ENCODE measurements around the gene CCDC24. TPM values are rescaled to one million over a fixed set of nuclear protein-coding genes. Genes with fewer than 3 reads are reported as not detected.

CCDC24 gene
- total and polyA plus RNA-seq, 3 donors from 2014 or later: 28.8 to 64.9 (median 31.3) TPM

- Histone ChIP-seq H3K4me1 (peaks cover 9% of the 10 kb centered on the region), H3K4me3 (no peak overlapping the region), H3K9me3 (no peaks in the 10 kb centered on the region), H3K27ac (no peak overlapping the region), H3K27me3 (no peaks in the 10 kb centered on the region), H3K36me3 (ENCODE audit: low read depth, missing control alignments) (no peaks in the 10 kb centered on the region)
- no peak for TF ChIP-seq POLR2A (IDR thresholded peaks at IDR 0.05)
- TF ChIP-seq CTCF (IDR thresholded peaks at IDR 0.05): no peak
- WGBS, 2 donors: 69% methylated on average over 13 of the region's 13 CpGs; no CpG with 5 or more reads in 1 of the 2 donors
- intact Hi-C loops (cut with DNase I; ENCODE audit: low total_unique reads): no loop called here
- DNase-seq: no peak
Observed at GRCh38 chr1:44012941-44013609, 21.7 kb downstream of the CCDC24 start.

- WGBS, 2 donors: 81 to 91% methylated on average over 5 of the region's 5 CpGs
- peaks cover 9% of the 10 kb centered on the region for H3K4me1 ChIP-seq
Observed at GRCh38 chr1:44013949-44014348, 22.6 kb downstream of the CCDC24 start.

GRCh38 chr1:44014365-44015104 lies 23.1 kb downstream of the CCDC24 start:
- 45 to 69% methylated on average over 4 to 8 of the region's 8 CpGs for WGBS, 2 donors
- intact Hi-C loops (cut with DNase I; ENCODE audit: low total_unique reads): no loop called here
- Histone ChIP-seq H3K36me3 (ENCODE audit: low read depth, missing control alignments) (no peaks in the 10 kb centered on the region), H3K27ac (no peak overlapping the region), H3K4me3 (no peak overlapping the region), H3K9me3 (no peaks in the 10 kb centered on the region), H3K4me1 (peaks cover 9% of the 10 kb centered on the region), H3K27me3 (no peaks in the 10 kb centered on the region)
- no peak for TF ChIP-seq POLR2A (IDR thresholded peaks at IDR 0.05)
- TF ChIP-seq CTCF (IDR thresholded peaks at IDR 0.05): no peak
- DNase-seq: no peak

More at GRCh38 chr1:44013949-44014348, 22.6 kb downstream of the CCDC24 start:
- H3K27me3 ChIP-seq: no peaks in the 10 kb centered on the region
- no peaks in the 10 kb centered on the region for H3K9me3 ChIP-seq
- intact Hi-C loops (cut with DNase I; ENCODE audit: low total_unique reads): no loop called here
- TF ChIP-seq CTCF (IDR thresholded peaks at IDR 0.05) (no peak), POLR2A (IDR thresholded peaks at IDR 0.05) (no peak)
- H3K4me3 ChIP-seq: no peak overlapping the region
- no peak overlapping the region for H3K27ac ChIP-seq
- no peak for DNase-seq
- H3K36me3 ChIP-seq (ENCODE audit: low read depth, missing control alignments): no peaks in the 10 kb centered on the region

GRCh38 chr1:44015206-44015605 lies 23.8 kb downstream of the CCDC24 start:
- no peaks in the 10 kb centered on the region for H3K36me3 ChIP-seq (ENCODE audit: low read depth, missing control alignments)
- no peak overlapping the region for H3K4me3 ChIP-seq
- DNase-seq: no peak
- WGBS, 2 donors: 44 to 72% methylated on average over 2 to 3 of the region's 3 CpGs
- no peak overlapping the region for H3K27ac ChIP-seq
- no peaks in the 10 kb centered on the region for H3K9me3 ChIP-seq
- no peaks in the 10 kb centered on the region for H3K27me3 ChIP-seq
- no peak for TF ChIP-seq POLR2A (IDR thresholded peaks at IDR 0.05)
- no peak for TF ChIP-seq CTCF (IDR thresholded peaks at IDR 0.05)
- H3K4me1 ChIP-seq: peaks cover 9% of the 10 kb centered on the region
- intact Hi-C loops (cut with DNase I; ENCODE audit: low total_unique reads): no loop called here
